HS-5 (cell line): ENCODE data around the gene RBMS1.

Experiments
- DNase-seq: peaks from one replicate; pipeline ENCODE4 v3.0.0-alpha.2; 2012; ENCODE audit warnings: low read depth

RBMS1 gene

GRCh38 chr2:160493227-160494028, at the start of gene RBMS1:
RBMS1 (minus strand) TSS chr2:160493807; CDS start chr2:160493363, 444 bp downstream.
- peak; percentile 8 for DNase-seq

- DNase-seq = no peak
These were observed 48.1 kb upstream of the RBMS1 start for GRCh38 chr2:160541745-160542144.

GRCh38 chr2:160538559-160539355, 45.1 kb upstream of the RBMS1 start:
- DNase-seq = no peak

- no peak for DNase-seq
These were observed 44.5 kb upstream of the RBMS1 start for GRCh38 chr2:160538115-160538514.

- DNase-seq = no peak
These were observed 41.4 kb upstream of the RBMS1 start for GRCh38 chr2:160534996-160535395.

- DNase-seq = no peak
These were observed 40.6 kb upstream of the RBMS1 start for GRCh38 chr2:160534249-160534648.

GRCh38 chr2:160533482-160533881, 39.9 kb upstream of the RBMS1 start:
- DNase-seq = no peak

GRCh38 chr2:160532388-160532787, 38.8 kb upstream of the RBMS1 start:
- no peak for DNase-seq

- DNase-seq = no peak
These were observed 29.5 kb upstream of the RBMS1 start for GRCh38 chr2:160522951-160523710.

- DNase-seq = no peak
These were observed 24.1 kb upstream of the RBMS1 start for GRCh38 chr2:160517731-160518130.

- DNase-seq = no peak
These were observed 23.1 kb upstream of the RBMS1 start for GRCh38 chr2:160516547-160517365.

GRCh38 chr2:160515120-160515519, 21.5 kb upstream of the RBMS1 start:
- DNase-seq = no peak

GRCh38 chr2:160513120-160513519, 19.5 kb upstream of the RBMS1 start:
- no peak for DNase-seq

GRCh38 chr2:160512491-160512890, 18.9 kb upstream of the RBMS1 start:
- no peak for DNase-seq

- DNase-seq = no peak
These were observed 17.0 kb upstream of the RBMS1 start for GRCh38 chr2:160510617-160511016.

- DNase-seq = no peak
These were observed 15.4 kb upstream of the RBMS1 start for GRCh38 chr2:160509016-160509415.

- no peak for DNase-seq
These were observed 13.9 kb upstream of the RBMS1 start for GRCh38 chr2:160507464-160507863.

- DNase-seq = no peak
These were observed 13.4 kb upstream of the RBMS1 start for GRCh38 chr2:160507046-160507407.

- no peak for DNase-seq
These were observed 12.9 kb upstream of the RBMS1 start for GRCh38 chr2:160506371-160507045.

GRCh38 chr2:160505256-160505655, 11.6 kb upstream of the RBMS1 start:
- DNase-seq = no peak

GRCh38 chr2:160502478-160502877, 8.9 kb upstream of the RBMS1 start:
- DNase-seq = no peak
